Suprapubic skin (tissue), 3 donors: ENCODE data around the gene CECR2.

ENCODE experiments used
- CTCF ChIP-seq, 2 donors: fragments of 200-600 bp in 1 of 2; fragments of 450-650 bp in 1 of 2; sonication (generic) in 1 of 2; IDR thresholded peaks; one replicate each; pipeline ENCODE4 v1.5.1; 2016 to 2019; ENCODE audit warnings: antibody characterized with exemption in 2 of 2, mild to moderate bottlenecking in 1 of 2, moderate library complexity in 1 of 2
- POLR2A ChIP-seq, 2 donors: fragments of 450-650 bp; IDR thresholded peaks; one replicate each; pipeline ENCODE4 v1.6.1; 2017; ENCODE audit warnings: antibody characterized with exemption in 2 of 2, mild to moderate bottlenecking in 2 of 2, moderate library complexity in 2 of 2

- TF ChIP-seq CTCF (IDR thresholded peaks at IDR 0.05): no peak
- TF ChIP-seq POLR2A (IDR thresholded peaks at IDR 0.05): no peak
These were observed 30.1 kb upstream of the CECR2 start for GRCh38 chr22:17339095-17339693.
